ENCODE data around the gene NBEAL2.
"Not testable (repeated sequence)": the region's sequence is repeated elsewhere in the genome, so short reads cannot be mapped to it uniquely, and the experiment has no call there.

Gene NBEAL2

GRCh38 chr3:47016934-47017435, 37.5 kb downstream of the NBEAL2 start:
- DNase-seq (ENCODE audit: insufficient read length, low spot score) (peak; percentile 92), FAIRE-seq (peak; percentile 69)
- no peak for TF ChIP-seq POLR2A (IDR thresholded peaks at IDR 0.05; ENCODE audit: low read depth, low read length)

GRCh38 chr3:47017504-47018268, 38.2 kb downstream of the NBEAL2 start:
- DNase-seq (ENCODE audit: insufficient read length, low spot score) (peak; percentile 59), FAIRE-seq (peak; percentile 23)
- no peak for TF ChIP-seq POLR2A (IDR thresholded peaks at IDR 0.05; ENCODE audit: low read depth, low read length)

- DNase-seq (ENCODE audit: insufficient read length, low spot score) (no peak), FAIRE-seq (no peak)
- no peak for TF ChIP-seq POLR2A (IDR thresholded peaks at IDR 0.05; ENCODE audit: low read depth, low read length)
These were observed 38.8 kb downstream of the NBEAL2 start for GRCh38 chr3:47018269-47018611.

- DNase-seq (ENCODE audit: insufficient read length, low spot score) (peak; percentile 38), FAIRE-seq (no peak)
- TF ChIP-seq POLR2A (IDR thresholded peaks at IDR 0.05; ENCODE audit: low read depth, low read length), result no peak
These were observed 39.7 kb downstream of the NBEAL2 start for GRCh38 chr3:47019201-47019600.

- no peak for DNase-seq (ENCODE audit: insufficient read length, low spot score)
- no peak for FAIRE-seq
- no peak for TF ChIP-seq POLR2A (IDR thresholded peaks at IDR 0.05; ENCODE audit: low read depth, low read length)
These were observed 40.8 kb downstream of the NBEAL2 start for GRCh38 chr3:47020311-47020710.

GRCh38 chr3:47022641-47023071, 43.2 kb downstream of the NBEAL2 start:
- FAIRE-seq, result no peak
- TF ChIP-seq POLR2A (IDR thresholded peaks at IDR 0.05; ENCODE audit: low read depth, low read length), result no peak
- DNase-seq (ENCODE audit: insufficient read length, low spot score), result no peak

GRCh38 chr3:47024932-47025331, 45.5 kb downstream of the NBEAL2 start:
- DNase-seq (ENCODE audit: insufficient read length, low spot score) (no peak), FAIRE-seq (peak; percentile 64)
- no peak for TF ChIP-seq POLR2A (IDR thresholded peaks at IDR 0.05; ENCODE audit: low read depth, low read length)

- not testable (repeated sequence) for DNase-seq (ENCODE audit: insufficient read length, low spot score); FAIRE-seq
These were observed 47.0 kb downstream of the NBEAL2 start for GRCh38 chr3:47026432-47026831.

- no peak for TF ChIP-seq POLR2A (IDR thresholded peaks at IDR 0.05; ENCODE audit: low read depth, low read length)
- no peak for FAIRE-seq
- DNase-seq (ENCODE audit: insufficient read length, low spot score), result no peak
These were observed 48.7 kb downstream of the NBEAL2 start for GRCh38 chr3:47028146-47028545.

GRCh38 chr3:47028667-47029066, 49.2 kb downstream of the NBEAL2 start:
- no peak for FAIRE-seq
- TF ChIP-seq POLR2A (IDR thresholded peaks at IDR 0.05; ENCODE audit: low read depth, low read length), result no peak
- no peak for DNase-seq (ENCODE audit: insufficient read length, low spot score)

- peak; percentile 53 for FAIRE-seq
- DNase-seq (ENCODE audit: insufficient read length, low spot score), result not testable (repeated sequence)
These were observed 51.6 kb downstream of the NBEAL2 start for GRCh38 chr3:47031041-47031440.

- FAIRE-seq, result no peak
- TF ChIP-seq POLR2A (IDR thresholded peaks at IDR 0.05; ENCODE audit: low read depth, low read length), result no peak
- no peak for DNase-seq (ENCODE audit: insufficient read length, low spot score)
These were observed 55.5 kb downstream of the NBEAL2 start for GRCh38 chr3:47034868-47035489.

GRCh38 chr3:47035645-47036044, 56.2 kb downstream of the NBEAL2 start:
- no peak for FAIRE-seq
- TF ChIP-seq POLR2A (IDR thresholded peaks at IDR 0.05; ENCODE audit: low read depth, low read length), result no peak
- no peak for DNase-seq (ENCODE audit: insufficient read length, low spot score)

- no peak for FAIRE-seq
- TF ChIP-seq POLR2A (IDR thresholded peaks at IDR 0.05; ENCODE audit: low read depth, low read length), result no peak
- no peak for DNase-seq (ENCODE audit: insufficient read length, low spot score)
These were observed 56.7 kb downstream of the NBEAL2 start for GRCh38 chr3:47036145-47036544.

- FAIRE-seq; DNase-seq (ENCODE audit: insufficient read length, low spot score): not testable (repeated sequence)
These were observed 57.8 kb downstream of the NBEAL2 start for GRCh38 chr3:47037302-47037701.
